GM12891 (cell line): ENCODE measurements around the gene ZIC4.

Experiments used
- DNase-seq: peaks from one replicate; pipeline ENCODE4 v3.0.0; 2011; ENCODE audit warnings: low spot score; ENCODE audit not compliant: insufficient read length
- FAIRE-seq: peaks from 2 replicates; lab custom pipeline; 2011; peaks lifted over from hg19 to GRCh38; lab: Jason Lieb, UNC
- PAX5 ChIP-seq: IDR thresholded peaks from 2 replicates; pipeline ENCODE4 v1.6.1; 2011; ENCODE audit warnings: low read length, moderate library complexity, mild to moderate bottlenecking; ENCODE audit not compliant: insufficient read depth, severe bottlenecking
- POLR2A ChIP-seq: IDR thresholded peaks from 2 replicates; pipeline ENCODE4 v1.6.1; 2011; ENCODE audit warnings: low read depth, low read length, control low read depth
- POLR2AphosphoS5 ChIP-seq: IDR thresholded peaks from 2 replicates; pipeline ENCODE4 v1.6.1; 2011; ENCODE audit warnings: low read depth, low read length, control low read depth
- POU2F2 ChIP-seq: IDR thresholded peaks from 2 replicates; pipeline ENCODE4 v1.6.1; 2011; ENCODE audit warnings: low read depth, mild to moderate bottlenecking, control low read depth, low read length, moderate library complexity
- SPI1 ChIP-seq: IDR thresholded peaks from 2 replicates; pipeline ENCODE4 v1.6.1; 2011; ENCODE audit warnings: low read depth, low read length, control low read depth
- TAF1 ChIP-seq: IDR thresholded peaks from 2 replicates; pipeline ENCODE4 v1.6.1; 2011; ENCODE audit warnings: low read depth, low read length, control low read depth

The ZIC4 gene

DNA sequence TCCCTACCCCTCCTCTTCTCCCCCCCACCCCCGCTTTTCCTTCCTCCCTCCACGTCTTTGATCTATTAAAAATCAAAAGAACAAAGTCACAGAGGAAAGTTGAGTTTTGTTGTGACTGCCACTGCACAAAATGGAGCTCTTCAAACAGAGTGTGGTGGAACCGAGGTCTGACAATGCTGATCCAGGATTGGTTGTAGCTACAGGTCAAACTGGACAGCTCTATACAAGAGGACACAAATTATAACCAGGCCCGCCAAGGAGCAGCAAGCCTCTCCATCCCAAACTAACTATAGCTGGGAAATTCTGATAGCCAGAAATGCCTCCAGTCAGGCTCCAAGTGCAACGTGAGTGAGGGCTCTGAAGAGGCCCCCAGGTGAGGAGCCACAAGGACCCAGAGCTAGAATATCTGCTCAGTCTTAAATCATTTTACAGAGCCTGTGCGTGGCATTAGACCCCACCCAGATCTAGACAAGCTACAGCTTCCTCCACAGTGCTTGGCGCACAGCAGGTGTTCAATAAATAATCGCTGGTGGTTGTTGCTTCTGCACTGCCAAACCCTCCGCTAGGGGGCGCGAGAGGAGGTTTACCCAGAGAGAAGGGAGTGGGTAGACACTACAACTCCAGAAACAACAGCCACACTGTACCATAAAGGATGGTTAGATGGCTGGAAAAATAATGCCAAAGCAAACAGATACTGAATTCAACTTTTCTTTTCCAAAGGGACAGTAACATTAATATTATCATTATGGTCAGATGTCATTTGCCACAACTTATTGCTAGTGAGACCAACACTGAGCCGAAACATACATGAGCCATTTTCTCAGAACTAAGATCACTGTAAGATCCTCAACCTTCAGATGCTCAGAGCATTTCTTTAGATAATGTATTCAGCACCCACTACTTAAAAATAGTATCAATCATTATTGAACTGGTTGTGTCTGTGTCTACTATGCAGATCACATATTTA is 44.6 kb downstream of the ZIC4 start:
- peak; percentile 27 for DNase-seq
- TF ChIP-seq SPI1 (no peak), POLR2AphosphoS5 (no peak), POLR2A (no peak), POU2F2 (no peak), PAX5 (no peak), TAF1 (no peak)
- no peak for FAIRE-seq

DNA sequence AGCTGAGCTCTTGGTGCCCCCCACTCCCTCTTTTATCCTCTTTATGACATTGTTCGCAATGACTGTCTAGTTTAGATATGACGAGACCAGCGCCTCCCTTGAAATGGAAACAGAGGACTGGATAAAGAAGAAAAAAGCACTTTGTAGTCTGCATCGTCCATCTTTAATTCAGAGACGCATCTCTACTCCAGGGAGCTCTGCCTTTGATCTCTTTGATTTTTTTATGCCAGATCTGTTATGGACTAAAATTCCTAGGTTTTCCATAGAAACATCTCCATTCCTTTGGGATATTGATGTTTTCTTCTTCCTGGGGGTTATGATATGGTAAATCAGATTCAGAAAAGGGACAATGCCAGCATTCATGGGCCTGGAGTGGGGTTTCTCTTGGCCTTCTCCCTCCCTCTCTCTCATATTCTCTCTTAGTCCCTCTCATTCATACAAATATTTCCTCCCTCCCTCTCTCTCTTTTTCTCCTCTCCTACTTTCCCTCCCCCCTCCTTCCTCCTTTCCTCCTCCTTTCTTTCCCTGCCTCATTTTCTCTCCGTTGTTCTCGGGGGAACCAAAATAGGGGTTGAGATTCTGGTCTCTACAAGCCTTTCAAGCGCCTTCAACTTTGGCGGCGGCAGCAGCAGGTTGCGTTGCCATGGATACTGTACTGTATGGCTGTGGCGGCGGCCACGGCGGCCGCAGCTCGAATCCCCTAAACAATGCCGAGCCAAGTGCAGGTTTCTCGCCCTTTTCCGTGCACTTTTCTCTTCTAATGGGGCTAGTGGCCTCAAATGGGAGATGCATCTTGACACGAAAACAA is 45.5 kb downstream of the ZIC4 start:
- FAIRE-seq (no peak), DNase-seq (no peak)

DNA sequence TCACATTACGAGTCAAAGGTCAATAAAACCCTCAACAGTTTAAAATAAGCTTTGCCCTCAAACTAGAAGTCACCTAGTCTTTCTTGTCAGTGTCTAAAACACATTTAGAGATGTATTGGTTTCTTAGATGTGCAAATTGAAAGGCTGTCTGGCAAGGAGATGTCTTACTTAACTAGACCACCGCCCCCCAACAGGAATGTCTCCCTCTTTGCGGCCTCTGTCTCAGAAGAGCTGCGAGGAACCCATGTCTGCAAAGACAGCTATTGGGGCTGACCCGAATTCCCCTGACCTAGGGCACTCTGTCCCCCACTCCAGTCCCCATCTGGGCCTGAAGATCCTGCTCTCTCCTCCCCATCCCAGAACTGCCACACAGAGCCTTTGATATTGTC is 46.3 kb downstream of the ZIC4 start:
- no peak for DNase-seq
- FAIRE-seq = no peak
- TF ChIP-seq SPI1 (no peak), POU2F2 (no peak), POLR2AphosphoS5 (no peak), POLR2A (no peak), TAF1 (no peak), PAX5 (no peak)

More for the DNA sequence above, 45.5 kb downstream of the ZIC4 start:
- no peak for TF ChIP-seq TAF1
- no peak for TF ChIP-seq POU2F2
- TF ChIP-seq POLR2A = no peak

- DNase-seq (no peak), FAIRE-seq (no peak)
- no peak for TF ChIP-seq POLR2AphosphoS5
- TF ChIP-seq POLR2A = no peak
- no peak for TF ChIP-seq POU2F2
- TF ChIP-seq PAX5 = no peak
- TF ChIP-seq TAF1 = no peak
- TF ChIP-seq SPI1 = no peak
Measured at GRCh38 chr3:147359177-147360050, 46.9 kb downstream of the ZIC4 start.

DNA sequence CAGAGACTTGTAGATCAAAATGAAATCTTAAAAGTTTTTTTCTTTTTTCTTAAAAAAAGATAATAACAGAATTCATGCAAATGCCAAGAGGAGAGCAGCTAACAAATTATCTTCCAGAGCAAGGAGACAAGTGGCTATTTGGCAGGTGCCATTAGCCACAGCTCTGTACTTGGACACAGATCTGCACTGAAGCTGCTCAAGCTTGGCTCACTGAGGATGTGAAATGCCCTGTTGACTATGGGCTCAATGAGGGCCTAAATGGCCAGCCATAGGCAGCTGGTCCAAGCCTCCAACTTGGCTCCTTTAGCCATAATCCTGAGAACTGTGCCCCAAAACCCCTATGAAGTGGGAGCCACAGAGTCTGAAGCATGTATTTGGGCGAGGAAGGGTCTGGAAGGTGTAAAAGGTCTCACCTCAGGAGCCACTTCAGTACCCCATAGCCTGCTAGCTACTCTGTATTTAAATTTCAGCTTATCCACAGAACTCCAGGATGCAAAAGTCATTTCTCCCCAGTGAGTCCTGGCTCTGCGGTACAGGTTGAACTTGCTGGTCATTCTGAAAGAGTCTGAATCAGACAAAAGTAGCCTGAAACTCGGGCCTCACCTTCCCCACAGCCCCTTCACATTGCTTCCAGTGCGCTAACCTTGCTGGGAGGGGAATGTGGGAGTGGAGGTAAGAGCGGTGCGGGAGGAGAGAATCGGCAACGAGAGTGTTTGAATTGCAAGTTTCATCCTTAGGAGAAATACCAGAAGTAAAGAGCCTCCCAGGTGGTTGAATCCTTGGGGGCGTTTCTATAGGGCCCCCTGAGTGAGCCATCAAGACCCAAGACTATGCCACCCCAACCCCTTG is 48.0 kb downstream of the ZIC4 start:
- no peak for DNase-seq
- TF ChIP-seq POLR2AphosphoS5 (no peak), POLR2A (no peak), PAX5 (no peak), SPI1 (no peak), TAF1 (no peak), POU2F2 (no peak)
- FAIRE-seq = no peak

DNA sequence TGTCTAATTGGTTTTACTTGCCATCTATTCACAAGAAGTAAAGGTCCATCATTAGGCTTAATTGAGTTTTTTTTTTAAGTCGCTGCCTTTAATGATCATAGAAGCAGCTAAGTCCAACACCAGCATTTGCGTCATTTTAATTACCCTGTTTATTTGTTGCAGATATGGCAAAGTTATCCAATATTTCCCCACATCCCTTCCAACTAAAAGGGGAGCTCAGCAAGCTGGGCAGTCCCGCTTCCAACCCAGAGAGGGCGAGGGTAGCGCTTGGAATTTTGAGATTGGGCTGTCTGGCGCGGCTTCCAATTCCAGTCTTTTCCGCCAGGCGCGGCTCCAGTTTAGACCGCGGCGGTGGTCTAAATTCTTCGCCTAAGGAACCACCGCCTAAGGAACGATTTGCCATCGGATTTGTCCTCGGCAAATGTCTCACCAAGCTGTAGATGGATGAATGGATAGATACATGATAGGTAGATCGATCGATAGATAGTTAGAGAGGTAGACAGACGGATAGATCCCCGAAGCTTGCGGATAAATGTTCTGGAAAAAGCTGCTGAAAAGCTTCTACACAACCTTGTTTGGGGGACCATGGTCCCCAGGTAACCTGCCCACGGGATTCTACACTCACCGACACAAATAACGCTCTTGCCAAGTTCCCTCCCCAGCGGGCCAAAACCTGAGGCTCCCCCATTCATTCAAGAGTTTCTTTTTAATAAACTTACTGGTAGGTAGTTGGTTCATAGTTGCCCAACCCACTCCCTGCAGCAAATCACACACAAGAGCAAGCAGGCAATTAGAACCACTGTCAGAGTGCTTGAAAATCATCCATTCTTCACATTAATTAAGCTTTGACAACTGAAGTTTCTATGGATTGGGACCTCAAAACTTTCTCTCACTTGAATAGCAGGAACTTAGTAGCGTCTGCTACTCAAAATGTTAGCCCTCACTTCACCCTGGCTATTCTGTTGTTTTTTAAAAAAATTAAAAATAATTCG is 49.1 kb downstream of the ZIC4 start:
- DNase-seq (no peak), FAIRE-seq (no peak)
- no peak for TF ChIP-seq SPI1
- no peak for TF ChIP-seq POLR2AphosphoS5
- TF ChIP-seq POLR2A = no peak
- TF ChIP-seq POU2F2 = no peak

DNA sequence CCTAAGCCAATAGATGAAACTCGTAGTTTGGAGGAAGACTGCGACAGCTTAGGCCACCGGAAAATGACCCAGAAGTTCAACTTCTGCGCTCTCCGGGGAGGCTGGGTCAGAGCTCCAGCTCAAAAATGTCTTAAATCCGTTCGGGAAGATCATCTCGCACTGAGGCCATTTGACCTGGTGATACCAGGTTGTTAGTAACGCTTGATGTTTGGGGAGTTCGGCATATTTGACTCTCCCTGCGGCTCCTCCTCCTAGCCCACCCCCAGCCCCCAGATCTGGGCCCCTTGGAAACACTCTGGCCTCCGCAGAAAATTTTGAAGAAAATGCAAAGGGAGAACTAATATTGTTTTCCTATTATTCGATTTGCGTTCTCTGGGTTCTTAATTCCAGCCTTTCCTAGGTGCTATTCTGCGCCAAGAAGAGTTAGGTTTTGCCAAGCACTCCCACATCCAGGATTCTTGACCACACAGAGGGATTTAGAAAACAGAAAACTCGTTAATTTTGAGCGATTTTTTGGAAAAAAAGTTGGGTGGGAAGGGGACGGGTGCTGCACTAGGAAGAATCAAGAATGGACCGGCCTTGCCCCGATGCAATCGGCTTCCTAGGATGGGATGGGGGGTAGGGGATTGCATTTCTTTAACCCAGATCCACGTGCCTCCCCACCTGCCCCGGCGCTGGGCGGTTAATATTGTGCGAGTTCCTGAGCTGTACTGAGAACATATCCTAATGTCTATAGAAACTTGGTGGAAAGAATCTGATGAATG is 50.0 kb downstream of the ZIC4 start:
- no peak for DNase-seq
- TF ChIP-seq POLR2A (no peak), POLR2AphosphoS5 (no peak), POU2F2 (no peak), SPI1 (no peak), TAF1 (no peak), PAX5 (no peak)
- FAIRE-seq = no peak
